Hepatocyte (in vitro differentiated cells): ENCODE measurements around the gene USHBP1. TPM values are rescaled to one million over a fixed set of nuclear protein-coding genes. Genes with fewer than 3 reads are reported as not detected.

Experiments used
- DNase-seq: peaks from one replicate; pipeline ENCODE4 v3.0.0-alpha.2; 2016; ENCODE audit warnings: low spot score
- H2AFZ ChIP-seq: fragments of 200-600 bp; sonication (generic); 2 replicates; pipeline ENCODE4 v1.6.0; 2016; ENCODE audit warnings: antibody characterized with exemption, mild to moderate bottlenecking
- H3K27ac ChIP-seq: fragments of 200-600 bp; sonication (generic); 2 replicates; pipeline ENCODE4 v1.5.1; 2016; ENCODE audit warnings: mild to moderate bottlenecking
- H3K27me3 ChIP-seq: fragments of 200-600 bp; sonication (generic); 2 replicates; pipeline ENCODE4 v1.6.1; 2016
- H3K36me3 ChIP-seq: fragments of 200-600 bp; sonication (generic); replicated peaks from 2 replicates; pipeline ENCODE4 v1.5.1; 2016; ENCODE audit warnings: low read depth; ENCODE audit not compliant: insufficient read depth
- H3K4me1 ChIP-seq: fragments of 200-600 bp; sonication (generic); 2 replicates; pipeline ENCODE4 v1.5.1; 2016; ENCODE audit warnings: mild to moderate bottlenecking, moderate library complexity; ENCODE audit not compliant: insufficient read depth
- H3K4me2 ChIP-seq: fragments of 200-600 bp; sonication (generic); 2 replicates; pipeline ENCODE4 v1.6.0; 2016
- H3K4me3 ChIP-seq: fragments of 200-600 bp; sonication (generic); 2 replicates; pipeline ENCODE4 v1.5.1; 2016; ENCODE audit warnings: mild to moderate bottlenecking
- H3K79me2 ChIP-seq: fragments of 200-600 bp; sonication (generic); 2 replicates; pipeline ENCODE4 v1.6.0; 2017; ENCODE audit warnings: mild to moderate bottlenecking
- H3K9me2 ChIP-seq: fragments of 200-600 bp; sonication (generic); replicated peaks from 2 replicates; pipeline ENCODE4 v1.6.0; 2017; ENCODE audit warnings: mild to moderate bottlenecking; ENCODE audit not compliant: insufficient read depth
- H3K9me3 ChIP-seq: fragments of 200-600 bp; sonication (generic); 2 replicates; pipeline ENCODE4 v1.5.1; 2016; ENCODE audit warnings: low read depth, mild to moderate bottlenecking
- H4K20me1 ChIP-seq: fragments of 200-600 bp; sonication (generic); 2 replicates; pipeline ENCODE4 v1.6.0; 2016; ENCODE audit warnings: mild to moderate bottlenecking; ENCODE audit not compliant: insufficient read depth, poor library complexity, severe bottlenecking
- EZH2 ChIP-seq: fragments of 200-600 bp; sonication (generic); IDR thresholded peaks from 2 replicates; pipeline ENCODE4 v1.6.1; 2016; ENCODE audit warnings: antibody characterized with exemption, mild to moderate bottlenecking, borderline replicate concordance
- EZH2phosphoT487 ChIP-seq: fragments of 200-600 bp; sonication (generic); IDR thresholded peaks from one replicate; pipeline ENCODE4 v1.6.1; 2018; ENCODE audit warnings: antibody characterized with exemption, mild to moderate bottlenecking, low read depth, moderate library complexity; ENCODE audit not compliant: unreplicated experiment, severe bottlenecking
- WGBS: methylation state at CpG from one replicate; pipeline ENCODE4 v1.1.6; 2016; ENCODE audit warnings: low lambda C conversion rate; ENCODE audit errors: missing lambda C conversion rate; 5-methylcytosine and 5-hydroxymethylcytosine counted together
- polyA plus RNA-seq: library from polyadenylated mRNA; unstranded; fragments of >200 nt; fragmentation: Nextera tagmentation; extraction: Ambion mirVana; gene quantifications from 2 replicates; pipeline ENCODE4 v1.2.1, GENCODE V29; 2016
- total RNA-seq: library from RNA; depleted of rRNA; stranded (reverse); fragments of >200 nt; gene quantifications from 2 replicates; pipeline ENCODE4 v1.2.3, GENCODE V29; 2014
- TF ChIP-seq, protein P1 (sequence below): fragments of 200-600 bp; sonication (generic); IDR thresholded peaks from 2 replicates; pipeline ENCODE4 v1.5.1; 2016; ENCODE audit warnings: antibody characterized with exemption, mild to moderate bottlenecking; ENCODE audit not compliant: poor library complexity

USHBP1 gene
- total and polyA plus RNA-seq, 2 experiments from 2014 or later = 0.98 TPM; not detected in 1

DNA sequence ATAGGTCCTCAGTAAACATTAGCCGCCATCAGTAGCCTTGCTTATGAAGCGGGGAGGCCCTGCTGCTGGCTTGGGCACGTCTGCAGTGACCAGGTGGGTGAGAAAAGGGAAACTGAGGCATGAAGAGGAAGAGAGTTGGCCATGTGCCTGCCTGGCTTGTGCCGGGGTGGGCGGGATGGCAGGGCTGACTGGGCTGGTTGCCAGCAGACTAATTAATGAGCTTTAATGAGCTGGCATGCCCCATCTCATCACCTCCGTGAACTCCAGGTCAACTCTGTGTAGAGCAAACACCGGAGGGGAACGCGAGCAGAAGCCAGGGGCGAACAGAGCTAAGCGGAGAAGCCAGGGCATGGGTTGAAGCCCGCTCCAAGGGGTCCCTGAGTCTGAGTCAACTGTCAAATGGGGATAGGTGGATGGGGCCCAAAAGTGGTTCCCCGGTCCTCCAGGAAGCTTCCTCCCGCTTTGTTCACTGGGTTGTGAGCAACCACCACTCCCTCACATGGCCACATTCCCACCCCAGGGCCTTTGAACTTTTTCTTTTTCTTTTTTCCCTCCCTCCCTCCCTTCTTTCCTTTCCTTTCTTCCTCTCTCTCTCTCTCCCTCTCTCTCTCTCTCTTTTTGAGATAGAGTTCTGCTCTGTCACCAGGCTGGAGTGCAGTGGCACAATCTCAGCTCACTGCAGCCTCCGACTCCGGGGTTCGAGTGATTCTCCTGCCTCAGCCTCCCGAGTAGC lies 27.6 kb downstream of the USHBP1 start:
- Histone ChIP-seq H3K9me2 (no peaks in the 10 kb centered on the region), H3K27ac (no peak overlapping the region), H3K36me3 (no peaks in the 10 kb centered on the region), H3K4me1 (peaks cover 46% of the 10 kb centered on the region), H3K4me2 (peak overlapping the region; percentile 89), H3K4me3 (no peak overlapping the region), H3K9me3 (no peaks in the 10 kb centered on the region), H2AFZ (no peak overlapping the region), H3K27me3 (no peaks in the 10 kb centered on the region), H4K20me1 (peaks cover 39% of the 10 kb centered on the region), H3K79me2 (peaks cover 74% of the 10 kb centered on the region)
- no peak for DNase-seq
- WGBS = 79% methylated on average over 16 of the region's 18 CpGs
- no peak for TF ChIP-seq EZH2phosphoT487
- TF ChIP-seq, protein P1, sequence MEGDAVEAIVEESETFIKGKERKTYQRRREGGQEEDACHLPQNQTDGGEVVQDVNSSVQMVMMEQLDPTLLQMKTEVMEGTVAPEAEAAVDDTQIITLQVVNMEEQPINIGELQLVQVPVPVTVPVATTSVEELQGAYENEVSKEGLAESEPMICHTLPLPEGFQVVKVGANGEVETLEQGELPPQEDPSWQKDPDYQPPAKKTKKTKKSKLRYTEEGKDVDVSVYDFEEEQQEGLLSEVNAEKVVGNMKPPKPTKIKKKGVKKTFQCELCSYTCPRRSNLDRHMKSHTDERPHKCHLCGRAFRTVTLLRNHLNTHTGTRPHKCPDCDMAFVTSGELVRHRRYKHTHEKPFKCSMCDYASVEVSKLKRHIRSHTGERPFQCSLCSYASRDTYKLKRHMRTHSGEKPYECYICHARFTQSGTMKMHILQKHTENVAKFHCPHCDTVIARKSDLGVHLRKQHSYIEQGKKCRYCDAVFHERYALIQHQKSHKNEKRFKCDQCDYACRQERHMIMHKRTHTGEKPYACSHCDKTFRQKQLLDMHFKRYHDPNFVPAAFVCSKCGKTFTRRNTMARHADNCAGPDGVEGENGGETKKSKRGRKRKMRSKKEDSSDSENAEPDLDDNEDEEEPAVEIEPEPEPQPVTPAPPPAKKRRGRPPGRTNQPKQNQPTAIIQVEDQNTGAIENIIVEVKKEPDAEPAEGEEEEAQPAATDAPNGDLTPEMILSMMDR = no peak
- TF ChIP-seq EZH2 = no peak

DNA sequence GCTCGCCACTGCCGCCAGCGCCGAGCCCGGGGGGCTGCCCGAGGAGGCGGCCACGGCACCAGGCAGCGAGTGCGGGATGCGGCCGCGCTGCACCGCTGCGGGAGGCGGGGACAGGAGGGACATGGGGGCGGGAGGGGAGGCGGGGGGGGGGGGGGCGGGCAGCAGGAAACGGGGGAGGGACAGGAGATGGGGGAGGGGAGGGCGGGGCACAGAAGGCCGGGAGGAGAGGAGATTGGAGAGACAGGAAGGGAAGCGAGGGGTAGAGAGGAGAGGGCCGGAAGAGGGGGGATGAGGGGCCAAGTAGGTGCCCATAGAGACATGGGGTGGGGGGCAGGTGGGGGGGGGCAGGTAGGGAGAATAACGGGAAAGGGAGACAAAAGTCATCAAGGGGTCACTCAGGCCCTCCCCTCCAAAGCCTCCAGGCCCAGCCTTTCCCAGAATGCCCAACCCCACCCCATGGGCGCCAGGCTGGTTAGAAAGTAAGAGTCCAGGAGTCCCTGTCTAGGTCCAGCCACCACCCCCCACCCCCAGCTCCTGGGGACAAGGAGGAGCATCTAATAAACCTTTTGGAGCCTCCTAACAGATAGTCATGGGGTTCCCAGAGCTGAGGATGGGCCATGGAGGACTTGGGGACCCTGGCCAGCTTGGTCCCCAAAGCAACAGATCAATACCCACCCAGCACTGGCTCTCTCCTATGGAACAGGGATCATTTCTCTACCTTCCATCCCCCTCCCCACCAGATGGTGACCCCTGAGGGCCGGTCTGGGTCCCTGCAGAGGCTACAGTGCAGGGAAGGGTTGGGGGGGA lies 28.4 kb downstream of the USHBP1 start:
- peaks cover 39% of the 10 kb centered on the region for H3K4me1 ChIP-seq

DNA sequence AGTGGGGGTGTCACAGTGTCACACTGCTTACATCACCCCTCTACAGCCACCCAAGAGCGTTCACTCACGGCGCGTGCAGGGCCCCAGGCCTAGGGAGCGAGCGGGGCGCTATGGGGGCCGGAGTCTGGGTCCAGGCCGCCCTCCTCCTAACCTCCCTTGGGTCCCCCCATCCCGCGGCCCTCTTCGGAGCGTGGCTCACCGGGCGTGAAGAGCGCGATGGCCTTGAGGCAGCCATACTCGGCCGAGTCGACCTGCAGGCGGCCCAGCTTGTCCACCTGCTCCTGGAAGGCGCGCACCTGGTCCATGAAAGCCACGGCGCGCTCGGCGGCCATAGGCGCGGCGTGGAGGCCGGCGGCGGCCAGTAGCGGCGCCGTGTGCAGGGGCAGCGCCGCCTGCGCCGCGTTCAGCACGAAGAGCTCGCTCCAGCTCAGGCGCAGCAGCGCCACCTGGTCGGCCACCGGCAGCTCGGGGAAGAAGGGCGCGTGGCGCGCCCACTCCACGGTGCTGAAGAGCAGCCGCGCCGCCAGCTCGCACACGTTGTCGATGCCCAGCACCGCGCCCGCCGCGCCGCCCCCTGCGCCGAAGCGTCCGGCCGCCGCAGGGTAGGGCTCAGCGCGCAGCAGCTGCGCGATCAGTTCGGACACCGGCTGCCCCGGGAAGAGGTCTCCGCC lies 29.1 kb downstream of the USHBP1 start:
- no peak overlapping the region for H2AFZ ChIP-seq
- H3K27me3 ChIP-seq = no peaks in the 10 kb centered on the region
- peaks cover 61% of the 10 kb centered on the region for H3K79me2 ChIP-seq
- H3K4me1 ChIP-seq = peaks cover 32% of the 10 kb centered on the region
- peaks cover 27% of the 10 kb centered on the region for H4K20me1 ChIP-seq
- peak overlapping the region; percentile 89 for H3K4me2 ChIP-seq
- no peaks in the 10 kb centered on the region for H3K36me3 ChIP-seq
- TF ChIP-seq EZH2 (no peak), EZH2phosphoT487 (no peak)
- TF ChIP-seq, protein P1 = peak; percentile 44
- peak; percentile 86 for DNase-seq
- no peak overlapping the region for H3K4me3 ChIP-seq
- H3K9me3 ChIP-seq = no peaks in the 10 kb centered on the region
- 18% methylated on average over 77 of the region's 80 CpGs for WGBS
- no peaks in the 10 kb centered on the region for H3K9me2 ChIP-seq
- H3K27ac ChIP-seq = peak overlapping the region; percentile 53

More for the DNA sequence above, 28.4 kb downstream of the USHBP1 start:
- TF ChIP-seq, protein P1 = no peak
- no peak for TF ChIP-seq EZH2phosphoT487
- TF ChIP-seq EZH2 = no peak
- H4K20me1 ChIP-seq = peaks cover 32% of the 10 kb centered on the region
- H3K4me2 ChIP-seq = peak overlapping the region; percentile 89
- H3K27ac ChIP-seq = no peak overlapping the region
- H2AFZ ChIP-seq = no peak overlapping the region
- no peak for DNase-seq
- no peaks in the 10 kb centered on the region for H3K9me2 ChIP-seq
- H3K9me3 ChIP-seq = no peaks in the 10 kb centered on the region
- H3K79me2 ChIP-seq = peaks cover 66% of the 10 kb centered on the region
- no peak overlapping the region for H3K4me3 ChIP-seq
- H3K27me3 ChIP-seq = no peaks in the 10 kb centered on the region
- 27% methylated on average over 15 of the region's 27 CpGs for WGBS
- H3K36me3 ChIP-seq = no peaks in the 10 kb centered on the region
